ENCODE results near the gene LSS. TPM values are rescaled to one million over a fixed set of nuclear protein-coding genes. Genes with fewer than 3 reads are reported as not detected.
"Not testable (repeated sequence)": the region's sequence is repeated elsewhere in the genome, so short reads cannot be mapped to it uniquely, and the experiment has no call there.

LSS gene
- total and polyA plus RNA-seq, 8 donors = 15.3 to 246 (median 36.1) TPM

- Histone ChIP-seq H3K27me3 (no peaks in the 10 kb centered on the region), H3K9me3 (no peaks in the 10 kb centered on the region), H3K27ac (no peak overlapping the region), H3K4me3 (no peak overlapping the region), H3K36me3 (peaks cover 79 to 100% (median 100%) of the 10 kb centered on the region in 4 donors), H3K4me1 (no peaks in the 10 kb centered on the region)
- no peak for DNase-seq
- TF ChIP-seq EP300 (IDR thresholded peaks at IDR 0.05) (no peak), CTCF (IDR thresholded peaks at IDR 0.05) (no peak), POLR2AphosphoS5 (IDR thresholded peaks at IDR 0.05) (no peak), POLR2A (IDR thresholded peaks at IDR 0.05) (no peak)
- WGBS, 5 donors = 76 to 98% (median 92%) methylated on average over 3 of the region's 3 CpGs
- intact Hi-C loops (cut with DNase I; ENCODE audit: low total_unique reads) = no loop called here
These were observed 16.8 kb upstream of the LSS start for GRCh38 chr21:46245213-46245915.

- no peak for DNase-seq
- peaks cover 78 to 100% (median 100%) of the 10 kb centered on the region in 4 donors for H3K36me3 ChIP-seq
These were observed 16.0 kb upstream of the LSS start for GRCh38 chr21:46244602-46245001.

GRCh38 chr21:46243960-46244361 is 15.4 kb upstream of the LSS start:
- no peak for DNase-seq
- Histone ChIP-seq H3K4me1 (no peaks in the 10 kb centered on the region), H3K27me3 (no peaks in the 10 kb centered on the region), H3K36me3 (peaks cover 83 to 100% (median 100%) of the 10 kb centered on the region in 4 donors), H3K27ac (no peak overlapping the region), H3K4me3 (no peak overlapping the region), H3K9me3 (no peaks in the 10 kb centered on the region)
- intact Hi-C loops (cut with DNase I; ENCODE audit: low total_unique reads) = no loop called here
- TF ChIP-seq POLR2AphosphoS5 (IDR thresholded peaks at IDR 0.05) (no peak), EP300 (IDR thresholded peaks at IDR 0.05) (no peak), CTCF (IDR thresholded peaks at IDR 0.05) (no peak), POLR2A (IDR thresholded peaks at IDR 0.05) (no peak)
- 89 to 100% (median 93%) methylated on average over 3 of the region's 3 CpGs for WGBS, 5 donors

More at GRCh38 chr21:46244602-46245001, 16.0 kb upstream of the LSS start:
- no peak overlapping the region for H3K27ac ChIP-seq
- intact Hi-C loops (cut with DNase I; ENCODE audit: low total_unique reads) = no loop called here
- TF ChIP-seq POLR2AphosphoS5 (IDR thresholded peaks at IDR 0.05) (no peak), EP300 (IDR thresholded peaks at IDR 0.05) (no peak), POLR2A (IDR thresholded peaks at IDR 0.05) (no peak), CTCF (IDR thresholded peaks at IDR 0.05) (no peak)
- no peaks in the 10 kb centered on the region for H3K27me3 ChIP-seq
- WGBS, 5 donors = 77 to 94% (median 93%) methylated on average over 5 to 8 of the region's 8 CpGs
- H3K9me3 ChIP-seq = no peaks in the 10 kb centered on the region
- no peaks in the 10 kb centered on the region for H3K4me1 ChIP-seq
- H3K4me3 ChIP-seq = no peak overlapping the region

GRCh38 chr21:46243325-46243724 is 14.8 kb upstream of the LSS start:
- Histone ChIP-seq H3K4me1 (no peaks in the 10 kb centered on the region), H3K4me3 (no peak overlapping the region), H3K36me3 (peaks cover 88 to 100% (median 99%) of the 10 kb centered on the region in 4 donors), H3K27me3 (no peaks in the 10 kb centered on the region), H3K27ac (no peak overlapping the region), H3K9me3 (no peaks in the 10 kb centered on the region)
- TF ChIP-seq POLR2A (IDR thresholded peaks at IDR 0.05) (no peak), EP300 (IDR thresholded peaks at IDR 0.05) (no peak), CTCF (IDR thresholded peaks at IDR 0.05) (no peak), POLR2AphosphoS5 (IDR thresholded peaks at IDR 0.05) (no peak)
- intact Hi-C loops (cut with DNase I; ENCODE audit: low total_unique reads) = no loop called here
- DNase-seq = no peak
- WGBS, 5 donors = 85 to 93% (median 91%) methylated on average over 8 of the region's 8 CpGs

GRCh38 chr21:46241577-46241976 is 13.0 kb upstream of the LSS start:
- H3K4me1 ChIP-seq; H3K27ac ChIP-seq; H3K27me3 ChIP-seq; intact Hi-C loops (cut with DNase I; ENCODE audit: low total_unique reads); H3K4me3 ChIP-seq; H3K9me3 ChIP-seq; DNase-seq: not testable (repeated sequence)
- 89 to 100% (median 96%) methylated on average over 1 of the region's 1 CpG for WGBS, 5 donors
- peaks cover 85 to 99% (median 89%) of the 10 kb centered on the region in 4 donors for H3K36me3 ChIP-seq

Measured in stomach (tissue), 9 donors.